Stimulated activated CD8-positive, alpha-beta memory T cell treated with anti-CD3 and anti-CD28 coated beads, Interleukin-2, amount 100 ng/mL, for 1 hour (primary cell): Measurements from ENCODE around the gene GTPBP4.

Experiments used
- DNase-seq, 2 donors: peaks; one replicate each; pipeline ENCODE4 v3.0.0-alpha.2; 2020; ENCODE audit warnings: low read depth in 2 of 2

The GTPBP4 gene

GRCh38 chr10:987870-988666, at the start of gene GTPBP4:
GTPBP4 (plus strand) TSS chr10:988434; CDS start chr10:988480, 46 bp downstream.
- peak; percentile 90 to 91 for DNase-seq

- no peak for DNase-seq
Measured at GRCh38 chr10:938941-939678, 49.1 kb upstream of the GTPBP4 start.

- no peak for DNase-seq
Measured at GRCh38 chr10:943334-944033, 44.8 kb upstream of the GTPBP4 start.

GRCh38 chr10:944034-944831, 44.0 kb upstream of the GTPBP4 start:
- DNase-seq = no peak

- DNase-seq = no peak
Measured at GRCh38 chr10:945778-946177, 42.5 kb upstream of the GTPBP4 start.

GRCh38 chr10:947051-947450, 41.2 kb upstream of the GTPBP4 start:
- no peak for DNase-seq

GRCh38 chr10:947881-948280, 40.4 kb upstream of the GTPBP4 start:
- no peak for DNase-seq

GRCh38 chr10:948347-948746, 39.9 kb upstream of the GTPBP4 start:
- DNase-seq = no peak

- no peak for DNase-seq
Measured at GRCh38 chr10:949446-949845, 38.8 kb upstream of the GTPBP4 start.

GRCh38 chr10:953836-954235, 34.4 kb upstream of the GTPBP4 start:
- DNase-seq = no peak

- no peak for DNase-seq
Measured at GRCh38 chr10:954396-954795, 33.8 kb upstream of the GTPBP4 start.

GRCh38 chr10:955127-955819, 33.0 kb upstream of the GTPBP4 start:
- no peak for DNase-seq

- DNase-seq = no peak
Measured at GRCh38 chr10:955820-956217, 32.4 kb upstream of the GTPBP4 start.

GRCh38 chr10:958106-958505, 30.1 kb upstream of the GTPBP4 start:
- DNase-seq = no peak

- no peak for DNase-seq
Measured at GRCh38 chr10:958856-959255, 29.4 kb upstream of the GTPBP4 start.

- DNase-seq = no peak
Measured at GRCh38 chr10:962342-962741, 25.9 kb upstream of the GTPBP4 start.

GRCh38 chr10:963186-963585, 25.0 kb upstream of the GTPBP4 start:
- DNase-seq = no peak

GRCh38 chr10:963655-964054, 24.6 kb upstream of the GTPBP4 start:
- DNase-seq = no peak

- no peak for DNase-seq
Measured at GRCh38 chr10:964321-964987, 23.8 kb upstream of the GTPBP4 start.

GRCh38 chr10:964988-965417, 23.2 kb upstream of the GTPBP4 start:
- no peak for DNase-seq
